ENCODE measurements around the gene SIGLEC7. TPM values are rescaled to one million over a fixed set of nuclear protein-coding genes. Genes with fewer than 3 reads are reported as not detected.

The SIGLEC7 gene
- polyA plus RNA-seq, 1 donor from 2014 or later: not detected

Other genes with a start within 250 kb of the SIGLEC7 start
- not detected in 2 replicates for gene KLK4, start 230.9 kb upstream of the SIGLEC7 start, polyA plus RNA-seq
- gene KLK5, start 189.3 kb upstream of the SIGLEC7 start, polyA plus RNA-seq: not detected in 2 replicates
- gene KLK6, start 172.7 kb upstream of the SIGLEC7 start, polyA plus RNA-seq: not detected in 2 replicates
- gene KLK7, start 158.4 kb upstream of the SIGLEC7 start, polyA plus RNA-seq: not detected in 2 replicates
- not detected in 2 replicates for gene KLK8, start 140.7 kb upstream of the SIGLEC7 start, polyA plus RNA-seq
- 0.73 TPM in 1 of 2 replicates, not detected in the other for gene KLK10, start 122.6 kb upstream of the SIGLEC7 start, polyA plus RNA-seq
- gene KLK11, start 115.7 kb upstream of the SIGLEC7 start, polyA plus RNA-seq: not detected in 2 replicates
- not detected in 2 replicates for gene KLK12, start 107.3 kb upstream of the SIGLEC7 start, polyA plus RNA-seq
- gene KLK13, start 77.2 kb upstream of the SIGLEC7 start, polyA plus RNA-seq: not detected in 2 replicates
- gene KLK14, start 59.4 kb upstream of the SIGLEC7 start, polyA plus RNA-seq: not detected in 2 replicates
- 12.6 and 16.4 TPM in 2 replicates for gene CTU1, start 33.9 kb upstream of the SIGLEC7 start, polyA plus RNA-seq
- not detected in 2 replicates for gene SIGLEC9, start 17.4 kb upstream of the SIGLEC7 start, polyA plus RNA-seq
- not detected in 2 replicates for gene CD33, start 82.8 kb downstream of the SIGLEC7 start, polyA plus RNA-seq
- gene SIGLECL1, start 108.8 kb downstream of the SIGLEC7 start, polyA plus RNA-seq: not detected in 2 replicates
- 13.5 and 18.3 TPM in 2 replicates for gene IGLON5, start 169.3 kb downstream of the SIGLEC7 start, polyA plus RNA-seq
- 1.5 and 2.3 TPM in 2 replicates for gene VSIG10L, start 199.8 kb downstream of the SIGLEC7 start, polyA plus RNA-seq
- 361 and 383 TPM in 2 replicates for gene ETFB, start 224.1 kb downstream of the SIGLEC7 start, polyA plus RNA-seq
- gene CLDND2, start 226.7 kb downstream of the SIGLEC7 start, polyA plus RNA-seq: not detected in 2 replicates
- not detected in 2 replicates for gene NKG7, start 230.4 kb downstream of the SIGLEC7 start, polyA plus RNA-seq
- not detected in 2 replicates for gene LIM2, start 245.7 kb downstream of the SIGLEC7 start, polyA plus RNA-seq
- gene C19orf84, start 248.3 kb downstream of the SIGLEC7 start, polyA plus RNA-seq: not detected in 2 replicates

All from neural cell (in vitro differentiated cells).